Measurements from ENCODE around the gene MAGEA9. TPM values are rescaled to one million over a fixed set of nuclear protein-coding genes. Genes with fewer than 3 reads are reported as not detected.
"Not testable (repeated sequence)": the region's sequence is repeated elsewhere in the genome, so short reads cannot be mapped to it uniquely, and the experiment has no call there.

The MAGEA9 gene
- total RNA-seq, 1 donor from 2014 or later, result not detected

GRCh38 chrX:149830192-149830873 lies 48.6 kb downstream of the MAGEA9 start:
- TF ChIP-seq, protein P1, sequence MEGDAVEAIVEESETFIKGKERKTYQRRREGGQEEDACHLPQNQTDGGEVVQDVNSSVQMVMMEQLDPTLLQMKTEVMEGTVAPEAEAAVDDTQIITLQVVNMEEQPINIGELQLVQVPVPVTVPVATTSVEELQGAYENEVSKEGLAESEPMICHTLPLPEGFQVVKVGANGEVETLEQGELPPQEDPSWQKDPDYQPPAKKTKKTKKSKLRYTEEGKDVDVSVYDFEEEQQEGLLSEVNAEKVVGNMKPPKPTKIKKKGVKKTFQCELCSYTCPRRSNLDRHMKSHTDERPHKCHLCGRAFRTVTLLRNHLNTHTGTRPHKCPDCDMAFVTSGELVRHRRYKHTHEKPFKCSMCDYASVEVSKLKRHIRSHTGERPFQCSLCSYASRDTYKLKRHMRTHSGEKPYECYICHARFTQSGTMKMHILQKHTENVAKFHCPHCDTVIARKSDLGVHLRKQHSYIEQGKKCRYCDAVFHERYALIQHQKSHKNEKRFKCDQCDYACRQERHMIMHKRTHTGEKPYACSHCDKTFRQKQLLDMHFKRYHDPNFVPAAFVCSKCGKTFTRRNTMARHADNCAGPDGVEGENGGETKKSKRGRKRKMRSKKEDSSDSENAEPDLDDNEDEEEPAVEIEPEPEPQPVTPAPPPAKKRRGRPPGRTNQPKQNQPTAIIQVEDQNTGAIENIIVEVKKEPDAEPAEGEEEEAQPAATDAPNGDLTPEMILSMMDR (IDR thresholded peaks at IDR 0.05), result no peak
- Mint-ChIP-seq H3K27ac (ENCODE audit: unreplicated experiment) (peak overlapping the region; percentile 90), H3K4me3 (ENCODE audit: unreplicated experiment) (peak overlapping the region; percentile 70), H3K9me3 (ENCODE audit: unreplicated experiment) (no peaks in the 10 kb centered on the region), H3K27me3 (ENCODE audit: unreplicated experiment) (peaks cover 18% of the 10 kb centered on the region), H3K4me1 (ENCODE audit: unreplicated experiment) (peaks cover 11% of the 10 kb centered on the region), H3K36me3 (ENCODE audit: unreplicated experiment) (no peaks in the 10 kb centered on the region)
- no peak for DNase-seq (ENCODE audit: extremely low spot score, unreplicated experiment)

DNA sequence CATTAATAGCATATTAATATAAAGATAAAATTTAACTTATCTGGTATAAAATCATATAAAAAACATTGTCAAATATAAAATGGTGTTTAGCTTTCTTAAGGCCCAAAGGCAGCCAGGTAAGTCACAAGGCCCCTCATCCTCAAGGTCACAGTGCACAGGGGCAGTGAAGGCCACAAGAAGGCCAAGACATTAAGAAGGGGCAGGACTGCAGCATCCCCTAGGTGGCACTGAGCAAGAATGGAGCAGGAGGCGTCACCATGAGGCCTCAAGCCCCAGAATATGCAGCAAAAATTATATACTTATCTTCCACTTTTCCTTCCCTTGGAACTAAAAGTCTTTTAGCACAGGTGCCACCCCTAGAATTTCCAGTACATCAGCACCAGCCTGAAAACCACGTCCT lies 49.7 kb downstream of the MAGEA9 start:
- TF ChIP-seq, protein P1 (IDR thresholded peaks at IDR 0.05), result no peak
- Mint-ChIP-seq H3K36me3 (ENCODE audit: unreplicated experiment) (no peaks in the 10 kb centered on the region), H3K27ac (ENCODE audit: unreplicated experiment) (no peak overlapping the region), H3K4me1 (ENCODE audit: unreplicated experiment) (peaks cover 11% of the 10 kb centered on the region), H3K9me3 (ENCODE audit: unreplicated experiment) (no peaks in the 10 kb centered on the region), H3K4me3 (ENCODE audit: unreplicated experiment) (no peak overlapping the region), H3K27me3 (ENCODE audit: unreplicated experiment) (peaks cover 16% of the 10 kb centered on the region)
- no peak for DNase-seq (ENCODE audit: extremely low spot score, unreplicated experiment)

DNA sequence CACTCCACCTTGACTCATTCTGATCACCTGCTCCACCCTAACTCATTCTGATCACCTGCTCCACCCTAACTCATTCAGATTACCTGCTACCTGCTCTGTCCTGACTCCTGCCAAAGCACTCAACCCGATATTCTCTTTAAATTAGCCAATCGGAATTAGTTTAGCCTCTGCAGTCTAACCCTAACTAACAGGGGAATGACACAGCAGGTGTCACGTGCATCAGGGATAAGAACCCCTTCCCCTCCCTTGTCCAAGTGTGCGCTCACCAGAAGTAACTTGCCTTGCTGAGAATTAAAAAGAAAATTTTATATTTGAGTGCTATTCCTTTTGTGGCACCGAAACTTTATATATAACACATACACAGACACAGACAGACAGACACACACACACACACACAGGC lies 55.0 kb downstream of the MAGEA9 start:
- not testable (repeated sequence) for H3K36me3 Mint-ChIP-seq (ENCODE audit: unreplicated experiment); H3K4me1 Mint-ChIP-seq (ENCODE audit: unreplicated experiment); H3K4me3 Mint-ChIP-seq (ENCODE audit: unreplicated experiment); H3K27ac Mint-ChIP-seq (ENCODE audit: unreplicated experiment); H3K27me3 Mint-ChIP-seq (ENCODE audit: unreplicated experiment); H3K9me3 Mint-ChIP-seq (ENCODE audit: unreplicated experiment); DNase-seq (ENCODE audit: extremely low spot score, unreplicated experiment)

DNA sequence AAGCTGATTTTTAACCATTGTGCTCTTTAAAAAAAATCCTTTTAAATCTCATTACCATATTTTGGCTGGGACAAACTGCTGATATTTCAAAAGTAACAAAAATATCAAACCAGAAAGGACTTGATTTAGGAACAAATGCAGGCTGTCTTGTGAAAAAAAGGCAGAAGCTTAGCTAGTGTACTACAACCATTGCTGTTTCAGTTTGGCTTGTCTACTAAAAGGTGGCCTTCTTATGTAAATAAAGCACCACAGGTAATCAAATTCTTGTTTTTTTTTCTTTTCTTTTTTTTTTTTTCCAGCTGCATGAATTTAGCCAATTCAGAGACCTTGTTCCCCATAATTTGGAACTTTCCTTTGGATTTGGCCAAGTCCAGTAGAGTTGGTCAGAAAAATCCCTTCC lies 55.4 kb downstream of the MAGEA9 start:
- Mint-ChIP-seq H3K4me1 (ENCODE audit: unreplicated experiment) (no peaks in the 10 kb centered on the region), H3K4me3 (ENCODE audit: unreplicated experiment) (no peak overlapping the region), H3K27ac (ENCODE audit: unreplicated experiment) (no peak overlapping the region), H3K36me3 (ENCODE audit: unreplicated experiment) (no peaks in the 10 kb centered on the region), H3K27me3 (ENCODE audit: unreplicated experiment) (peaks cover 4% of the 10 kb centered on the region), H3K9me3 (ENCODE audit: unreplicated experiment) (no peaks in the 10 kb centered on the region)
- no peak for DNase-seq (ENCODE audit: extremely low spot score, unreplicated experiment)
- TF ChIP-seq, protein P1 (IDR thresholded peaks at IDR 0.05), result no peak

Other genes with a start within 250 kb of the MAGEA9 start
- gene EOLA1, start 240.9 kb upstream of the MAGEA9 start, total RNA-seq, result 17.7 and 18.1 TPM in 2 replicates
- not detected in 2 replicates for gene HSFX3, start 232.0 kb upstream of the MAGEA9 start, total RNA-seq
- not detected in 2 replicates for gene MAGEA9B, start 194.5 kb upstream of the MAGEA9 start, total RNA-seq
- gene HSFX2, start 186.6 kb upstream of the MAGEA9 start, total RNA-seq, result 0.64 TPM in 1 of 2 replicates, not detected in the other
- 26.5 and 36.4 TPM in 2 replicates for gene TMEM185A, start 150.1 kb upstream of the MAGEA9 start, total RNA-seq
- not detected in 2 replicates for gene MAGEA11, start 69.9 kb upstream of the MAGEA9 start, total RNA-seq
- gene HSFX1, start 7.9 kb upstream of the MAGEA9 start, total RNA-seq, result 1.6 and 2.1 TPM in 2 replicates
- gene MAGEA8, start 99.3 kb downstream of the MAGEA9 start, total RNA-seq, result not detected in 2 replicates
- gene HSFX4, start 147.6 kb downstream of the MAGEA9 start, total RNA-seq, result not detected in 2 replicates
- gene EOLA2, start 156.6 kb downstream of the MAGEA9 start, total RNA-seq, result 34.5 and 39.3 TPM in 2 replicates